GM21390 (cell line): ENCODE measurements around the gene STIP1.
A peak's percentile ranks its signal among the peaks of the same experiment; 100 is the strongest.
"Not testable (repeated sequence)": the region's sequence is repeated elsewhere in the genome, so short reads cannot be mapped to it uniquely, and the experiment has no call there.

Experiments used
- ATAC-seq: cut with Tn5 transposase; IDR thresholded peaks from one replicate; pipeline ENCODE4 v1.9.1; 2021; ENCODE audit not compliant: unreplicated experiment

The STIP1 gene

DNA sequence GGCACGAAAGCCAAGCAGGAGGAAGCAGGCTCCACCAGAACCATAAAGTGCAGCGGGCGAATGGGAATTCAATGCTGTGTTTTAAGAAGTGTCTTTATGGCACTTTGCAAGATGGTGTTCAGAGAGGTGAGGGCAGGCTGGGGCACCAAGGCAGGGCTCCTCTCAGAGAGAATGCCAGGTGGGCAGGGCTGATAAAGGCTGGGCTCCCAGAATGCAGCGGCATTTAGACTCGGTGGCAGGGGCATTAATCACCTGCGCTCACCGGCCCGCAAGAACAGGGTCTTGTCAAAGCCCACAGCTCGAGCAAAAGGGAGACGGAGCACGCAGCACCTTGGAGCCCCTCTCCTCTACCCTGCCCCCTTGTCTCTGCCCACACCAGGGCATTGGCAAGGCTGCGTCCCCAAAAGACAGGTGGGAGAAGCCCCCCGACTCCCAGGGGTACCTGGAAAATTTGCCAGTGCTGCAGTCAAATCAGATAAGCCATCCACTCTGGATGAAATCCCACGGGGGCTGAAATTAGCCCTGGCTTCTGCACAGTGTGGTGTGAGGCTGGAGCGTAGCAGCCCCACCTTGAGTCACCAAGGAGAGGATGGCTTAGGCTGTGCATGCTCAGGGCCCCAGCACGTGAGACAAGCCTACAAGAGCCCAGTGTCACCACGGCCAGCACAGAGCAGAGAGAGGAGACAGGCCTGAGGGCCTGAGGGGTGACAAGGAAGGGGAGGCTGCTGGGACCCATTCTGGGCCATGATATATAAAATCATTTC lies 28.2 kb upstream of the STIP1 start:
- ATAC-seq: no peak

DNA sequence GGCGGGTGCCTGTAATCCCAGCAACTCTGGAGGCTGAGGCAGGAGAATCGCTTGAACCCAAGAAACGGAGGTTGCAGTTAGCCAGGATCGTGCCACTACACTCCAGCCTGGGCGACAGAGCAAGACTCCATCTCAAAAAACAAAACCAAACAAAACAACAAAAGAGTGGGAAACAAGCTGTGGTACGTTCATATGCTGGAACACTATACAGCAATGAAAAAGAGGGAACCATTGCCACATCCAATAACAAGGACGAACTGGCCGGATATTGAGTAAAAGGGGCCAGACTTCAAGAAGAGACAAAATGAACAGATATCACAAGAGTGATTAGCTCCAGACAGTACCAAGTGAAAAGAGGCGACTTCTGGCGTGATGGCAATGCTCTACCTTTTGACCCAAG lies 24.9 kb upstream of the STIP1 start:
- ATAC-seq: no peak

DNA sequence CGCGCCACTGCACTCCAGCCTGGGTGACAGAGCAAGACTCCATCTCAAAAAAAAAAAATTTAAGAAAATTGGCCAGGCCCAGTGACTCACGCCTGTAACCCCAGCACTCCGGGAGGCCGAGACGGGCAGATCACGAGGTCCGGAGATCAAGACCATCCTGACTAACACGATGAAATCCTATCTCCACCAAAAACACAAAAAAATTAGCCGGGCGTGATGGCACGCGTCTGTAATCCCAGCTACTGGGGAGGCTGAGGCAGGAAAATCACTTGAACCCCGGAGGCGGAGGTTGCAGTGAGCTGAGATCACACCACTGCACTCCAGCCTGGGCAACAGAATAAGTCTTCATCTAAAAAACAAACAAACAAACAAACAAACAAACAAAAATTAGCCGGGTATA lies 23.2 kb upstream of the STIP1 start:
- ATAC-seq: not testable (repeated sequence)

DNA sequence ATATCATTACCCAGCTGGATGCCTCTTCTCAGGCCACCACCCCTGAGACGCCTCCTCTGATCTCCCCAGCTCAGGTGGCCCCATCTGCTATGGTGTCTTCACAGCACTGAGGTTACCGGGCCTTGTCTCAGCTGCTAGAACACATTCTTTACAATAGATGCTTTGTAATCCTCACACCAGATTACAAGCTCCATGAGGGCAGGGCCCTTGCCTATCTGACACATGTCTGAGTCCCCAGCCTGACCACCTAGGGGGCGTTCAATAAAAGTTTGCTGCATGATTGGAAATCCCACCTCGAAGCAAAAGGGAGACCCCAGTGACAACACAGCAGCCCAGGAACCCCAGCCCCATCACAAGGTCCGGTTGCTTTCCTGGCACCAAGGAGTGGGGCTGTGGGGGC lies 22.0 kb upstream of the STIP1 start:
- no peak for ATAC-seq

DNA sequence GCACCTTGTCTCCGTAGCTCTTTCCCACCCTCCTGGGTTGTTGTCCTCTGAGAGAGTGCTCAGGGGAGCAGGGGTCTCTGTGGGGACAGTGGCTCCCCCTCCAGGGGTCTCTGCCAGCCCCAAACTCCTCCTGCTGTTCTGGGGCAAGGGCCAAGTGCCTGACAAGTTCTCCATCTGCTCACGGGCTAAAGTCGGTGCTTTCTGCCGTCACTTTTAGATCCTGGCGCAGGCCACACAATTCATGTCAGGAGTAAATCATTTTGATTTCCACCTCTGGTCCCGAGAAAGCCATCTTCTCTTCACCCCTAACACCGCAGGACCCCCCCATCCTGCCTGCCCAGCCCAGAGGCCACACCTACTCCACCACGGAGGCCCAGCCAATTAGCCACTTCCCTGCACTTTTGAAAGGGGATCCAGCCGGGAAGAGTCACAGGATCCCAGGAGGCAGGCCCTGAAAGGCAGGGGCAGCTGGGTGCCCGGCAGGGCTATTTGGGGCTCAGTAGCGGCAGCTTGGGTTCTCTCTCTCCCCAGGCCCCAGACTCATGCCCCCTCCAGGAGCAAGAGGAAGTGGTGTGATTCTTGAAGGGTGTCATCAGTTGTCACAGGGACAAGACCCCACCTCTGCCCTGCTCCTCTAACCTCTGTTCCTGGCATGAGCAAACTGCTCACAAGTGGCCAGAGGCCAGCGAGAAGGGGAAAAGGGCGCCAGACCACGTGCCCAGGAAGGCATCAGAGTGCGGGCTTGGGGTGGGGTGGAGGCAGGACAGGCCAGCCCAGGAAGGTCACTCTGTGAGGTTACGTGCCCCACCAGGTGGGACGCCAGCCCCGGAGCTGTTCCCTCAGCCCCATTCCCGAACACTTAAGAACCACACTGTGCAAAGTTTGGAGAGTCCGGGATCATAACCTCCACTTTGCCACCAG lies 21.3 kb upstream of the STIP1 start:
- no peak for ATAC-seq

DNA sequence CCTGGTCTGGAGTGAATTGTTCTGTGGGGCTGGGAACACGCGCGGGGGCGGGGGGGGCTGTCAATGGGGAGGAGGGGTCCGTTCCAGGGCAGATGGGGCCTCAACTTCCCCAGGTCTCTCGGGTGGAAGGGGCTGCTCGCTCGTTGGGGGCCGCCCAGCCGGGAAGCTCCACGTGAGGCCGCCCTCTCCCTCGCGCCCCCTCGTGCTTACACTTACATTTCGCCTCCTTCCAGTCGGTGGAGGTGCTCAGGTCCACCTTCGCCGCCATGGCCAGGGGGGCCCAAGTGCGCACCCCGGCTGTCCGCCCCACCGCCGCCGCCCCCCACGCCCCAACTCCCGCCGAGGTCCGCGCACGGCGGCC lies 20.5 kb upstream of the STIP1 start:
- no peak for ATAC-seq

DNA sequence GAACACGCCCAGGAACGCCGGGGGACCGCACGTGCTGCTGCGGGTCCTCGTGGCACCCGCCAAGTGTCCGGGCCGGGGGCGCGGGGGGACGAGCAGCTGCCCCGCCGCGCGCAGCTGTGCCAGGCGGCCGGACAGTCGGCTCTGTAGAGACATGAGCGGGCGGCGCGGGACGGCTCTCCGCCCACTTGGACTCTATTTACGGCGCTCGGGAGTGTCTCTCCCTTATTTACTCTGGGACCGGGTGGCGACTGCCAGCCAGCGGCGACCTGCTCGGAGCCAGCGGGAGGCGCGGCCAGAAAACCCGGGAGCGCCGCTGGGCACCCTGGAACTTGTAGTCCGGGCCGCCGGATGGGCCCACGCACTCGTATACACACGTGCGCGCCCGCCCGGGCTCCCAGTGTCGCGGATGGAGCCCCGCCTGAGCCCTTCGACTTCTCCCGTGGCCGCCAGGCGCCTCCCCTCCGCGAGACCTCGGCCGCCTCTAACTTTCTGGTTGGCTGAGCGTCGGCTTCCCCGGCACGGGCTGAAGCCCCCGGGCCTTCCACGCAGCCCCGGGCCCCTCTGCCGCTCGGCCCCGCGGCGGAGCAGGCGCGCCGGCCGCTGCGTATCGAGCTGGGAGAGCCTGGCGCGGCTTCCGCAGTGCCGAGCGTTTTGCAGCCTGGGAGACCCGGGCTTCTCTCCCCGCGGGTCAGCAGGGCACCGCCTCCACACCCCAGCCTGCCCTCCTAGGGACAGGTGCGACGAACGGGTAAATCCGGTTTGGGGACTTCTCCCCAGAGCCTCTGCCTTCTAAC lies 19.9 kb upstream of the STIP1 start, which contains the start of gene MACROD1:
Gene MACROD1 (minus strand): TSS at position 272 of the 794 bp plus-strand sequence. CDS start 119 bp downstream, at position 153.
- ATAC-seq: peak; percentile 83

DNA sequence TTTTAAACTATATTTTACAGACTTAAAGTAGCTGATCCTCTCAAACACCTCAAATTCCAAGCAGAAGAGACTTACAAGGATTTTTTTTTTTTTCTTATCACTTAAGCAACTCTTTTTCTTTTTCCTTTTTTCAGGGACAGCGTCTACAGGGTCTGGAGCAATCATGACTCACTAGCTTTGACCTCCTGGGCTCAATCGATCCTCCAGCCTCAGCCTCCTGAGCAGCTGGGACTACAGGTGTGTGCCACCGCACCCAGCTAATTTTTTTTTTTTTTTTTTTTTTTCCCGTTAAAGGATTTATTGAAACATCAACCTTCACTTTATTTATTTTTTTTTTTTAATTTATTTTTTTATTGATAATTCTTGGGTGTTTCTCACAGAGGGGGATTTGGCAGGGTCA lies 15.6 kb upstream of the STIP1 start:
- no peak for ATAC-seq

DNA sequence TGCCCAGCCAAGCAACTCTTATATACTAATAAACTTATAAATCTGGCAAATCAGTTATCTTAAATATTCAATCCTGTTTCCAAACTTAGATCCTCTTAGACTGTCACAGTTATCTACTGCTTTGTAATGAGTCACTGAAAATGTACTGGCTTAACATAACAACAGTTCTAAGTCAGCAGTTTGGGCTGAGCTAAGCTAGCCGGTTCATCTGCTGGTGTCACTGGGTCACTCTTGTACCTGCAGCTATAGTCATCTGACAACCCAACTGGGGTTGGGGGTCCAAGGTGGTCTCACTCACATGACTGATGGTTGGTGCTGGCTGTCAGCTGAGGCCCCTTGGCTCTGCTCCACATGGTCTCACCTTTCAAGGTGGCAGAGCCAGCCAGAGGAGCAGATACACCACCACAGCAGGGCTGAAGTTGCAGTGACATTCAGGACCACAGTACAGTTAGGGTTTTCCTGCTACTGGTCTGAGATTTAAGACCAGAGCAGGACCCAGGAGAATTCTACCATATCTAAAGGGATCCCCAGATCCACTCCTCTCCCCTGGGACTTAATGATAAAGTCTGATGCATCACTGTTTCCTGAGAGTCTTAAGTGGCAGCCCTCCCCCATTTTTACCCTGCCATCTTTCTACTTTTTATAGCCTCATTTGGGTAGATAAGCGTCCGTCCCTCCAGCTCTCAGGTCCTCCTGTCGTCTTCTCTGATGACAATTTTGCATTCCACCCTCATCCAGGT lies 12.2 kb upstream of the STIP1 start:
- ATAC-seq: no peak

DNA sequence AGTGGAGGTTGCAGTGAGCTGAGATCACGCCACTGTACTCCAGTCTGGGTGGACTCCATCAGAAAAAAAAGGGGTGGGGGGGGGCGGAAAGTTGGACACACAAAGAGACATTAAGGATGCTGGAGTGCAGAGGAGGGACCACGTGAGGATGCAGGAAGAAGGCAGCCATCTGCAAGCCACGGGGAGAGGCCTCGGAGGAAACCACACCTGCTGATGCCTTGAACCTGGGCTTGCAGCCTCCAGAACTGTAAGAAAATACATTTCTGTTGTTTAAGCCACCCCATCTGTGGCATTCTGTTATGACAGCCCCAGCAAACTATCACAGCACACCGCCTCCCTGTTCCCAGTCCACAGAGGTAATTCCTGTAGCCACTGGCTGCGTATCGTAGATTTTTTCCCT lies 9.2 kb upstream of the STIP1 start:
- ATAC-seq: no peak

DNA sequence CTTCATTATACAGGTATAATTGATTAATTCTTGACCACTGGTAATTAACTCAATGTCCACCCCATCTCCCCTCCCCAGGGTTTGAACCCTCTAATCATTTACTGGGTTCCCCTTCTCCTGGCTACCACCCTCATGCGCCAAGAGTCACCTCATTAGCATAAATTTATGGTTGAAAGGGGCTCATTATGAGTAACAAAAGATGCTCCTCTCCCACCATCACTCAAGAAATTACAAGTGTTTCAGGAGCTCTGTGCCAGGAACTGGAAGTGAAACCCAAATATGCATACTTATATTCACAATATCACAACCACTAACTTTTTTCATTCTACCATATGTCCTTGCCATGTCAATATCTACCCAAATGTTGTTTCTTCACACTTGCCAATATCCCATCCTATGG lies 7.8 kb upstream of the STIP1 start:
- no peak for ATAC-seq

DNA sequence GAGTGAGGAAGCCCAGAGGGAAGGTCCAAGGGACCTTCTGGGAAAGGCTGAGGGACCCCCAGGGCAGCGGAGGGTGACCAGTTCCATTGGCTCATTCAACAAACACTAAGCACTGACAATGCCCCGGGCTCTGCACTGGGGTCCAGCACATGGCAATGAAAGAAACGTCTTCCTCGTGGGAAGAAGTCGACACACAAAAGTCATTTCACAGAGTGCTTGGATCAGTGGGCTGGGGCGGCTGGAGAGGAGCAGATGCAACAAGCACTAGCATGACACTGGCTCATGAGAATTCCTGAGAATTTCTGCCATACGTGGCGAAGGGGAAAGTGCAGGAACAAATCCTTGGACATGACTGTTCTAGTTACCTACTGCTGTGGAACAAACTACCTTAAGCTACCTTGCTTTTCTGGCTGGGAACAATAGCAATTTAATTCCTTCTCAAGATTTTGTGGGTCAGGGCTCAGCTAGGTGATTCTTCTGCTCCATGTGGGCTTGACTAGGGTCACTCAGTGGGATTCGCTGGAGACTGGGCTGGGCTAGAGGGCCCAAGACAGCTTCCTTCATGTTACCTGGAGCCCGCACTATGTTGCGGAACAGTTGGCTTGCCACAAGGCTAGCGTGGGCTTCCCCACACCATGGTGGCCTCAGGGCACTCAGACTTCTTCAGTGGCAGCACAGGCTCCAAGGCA lies 6.9 kb upstream of the STIP1 start:
- no peak for ATAC-seq

DNA sequence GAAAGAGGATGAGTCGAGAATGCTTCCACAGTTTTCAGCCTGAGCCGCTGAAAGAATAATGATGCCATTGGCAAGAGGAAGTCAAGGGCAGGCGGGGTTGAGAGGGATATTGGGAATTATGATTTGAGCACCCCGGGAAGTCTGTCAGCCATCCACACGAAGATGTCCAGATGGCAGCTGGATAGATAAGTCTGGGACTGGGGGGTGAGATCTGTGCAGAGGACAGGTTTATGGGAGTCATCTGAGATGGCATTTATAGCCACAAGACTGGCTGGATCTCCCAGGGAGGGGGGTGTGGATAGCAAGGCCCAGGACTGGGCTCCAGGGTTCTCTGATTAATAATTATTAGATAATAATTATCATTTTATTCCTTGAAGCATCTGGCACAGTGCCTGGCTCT lies 5.1 kb upstream of the STIP1 start:
- ATAC-seq: no peak

DNA sequence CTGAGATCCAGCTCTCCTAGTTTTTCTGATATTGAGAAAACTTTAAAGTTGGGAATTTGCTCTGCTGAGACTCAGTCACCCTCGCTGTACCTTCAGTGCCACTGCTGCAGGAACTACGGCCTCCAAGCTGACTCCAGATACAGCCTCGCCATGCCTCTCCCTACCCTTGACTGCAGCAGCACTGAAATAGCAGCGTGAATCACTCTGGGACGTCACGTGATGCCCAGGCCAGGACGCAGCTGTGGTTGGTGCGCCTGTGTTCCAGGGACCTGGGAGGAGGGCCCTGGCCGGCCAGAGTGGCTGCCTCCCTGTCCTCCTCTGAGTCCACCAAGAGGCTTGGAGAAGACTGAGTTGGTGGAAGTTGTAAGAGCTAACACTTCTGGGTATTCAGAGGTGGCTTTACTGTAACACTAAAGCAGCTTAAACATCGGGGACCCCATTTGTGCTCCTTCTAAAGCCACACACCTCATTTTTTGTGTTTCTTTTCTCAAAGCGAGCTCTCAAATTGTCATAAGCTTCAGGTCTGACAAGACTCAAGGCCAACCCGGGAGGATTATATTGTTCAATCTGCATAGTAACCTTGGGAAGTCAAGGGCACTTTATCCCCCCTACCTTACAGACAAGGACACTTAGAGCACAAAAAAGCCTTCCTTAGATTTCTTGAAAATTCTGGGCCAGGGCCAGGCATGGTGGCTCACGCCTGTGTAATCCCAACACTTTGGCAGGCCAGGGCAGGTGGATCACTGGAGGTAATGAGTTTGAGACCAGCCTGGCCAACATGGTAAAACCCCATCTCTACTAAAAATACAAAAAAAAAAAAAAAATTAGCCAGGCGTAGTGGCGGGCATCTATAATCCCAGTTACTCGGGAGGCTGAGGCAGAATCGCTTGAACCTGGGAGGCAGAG lies 4.2 kb upstream of the STIP1 start:
- no peak for ATAC-seq

DNA sequence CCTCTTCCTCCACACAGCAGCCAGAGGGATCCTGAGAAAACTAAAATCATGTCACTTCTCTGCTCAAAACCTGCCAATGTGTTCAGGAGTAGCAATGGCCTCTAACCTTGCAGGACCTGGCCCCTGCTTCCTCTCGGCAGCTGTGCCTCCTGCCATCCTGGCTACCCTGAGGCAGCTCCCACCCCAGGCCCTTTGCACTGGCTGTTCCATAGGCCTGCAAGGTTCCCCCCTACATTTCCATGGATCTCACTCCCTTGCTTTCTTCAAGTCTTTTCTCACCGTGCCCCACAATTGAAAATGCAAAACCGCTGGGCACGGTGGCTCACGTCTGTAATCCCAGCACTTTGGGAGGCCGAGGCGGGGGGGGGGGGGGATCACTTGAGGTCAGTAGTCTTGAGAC lies 2.1 kb upstream of the STIP1 start:
- no peak for ATAC-seq

DNA sequence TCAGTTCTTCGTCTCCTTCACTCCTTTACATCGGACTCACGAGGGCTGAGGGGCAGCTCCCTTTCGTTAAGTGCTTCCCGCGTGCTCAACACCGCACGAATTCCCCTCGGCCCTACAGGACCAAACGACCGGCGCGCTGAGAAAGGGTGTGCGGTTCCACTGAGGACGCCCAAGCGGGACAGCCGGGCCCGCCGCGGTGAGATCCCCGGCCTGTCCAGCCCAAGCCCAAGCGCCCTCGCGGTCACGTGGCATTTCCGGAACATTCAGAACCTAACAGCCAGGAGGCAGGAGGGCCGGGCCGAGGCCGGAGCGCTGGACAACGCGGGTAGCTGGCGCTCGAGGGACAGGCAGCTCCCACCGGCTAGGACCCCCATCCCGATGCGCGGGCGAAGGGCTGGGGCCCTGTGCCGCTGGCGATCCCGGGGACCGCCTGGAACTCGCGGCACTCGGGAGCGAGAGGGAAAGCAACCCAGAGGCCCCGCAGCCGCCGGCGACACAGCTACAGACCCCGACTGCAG lies 737 bp upstream of the STIP1 start:
- peak; percentile 18 for ATAC-seq

DNA sequence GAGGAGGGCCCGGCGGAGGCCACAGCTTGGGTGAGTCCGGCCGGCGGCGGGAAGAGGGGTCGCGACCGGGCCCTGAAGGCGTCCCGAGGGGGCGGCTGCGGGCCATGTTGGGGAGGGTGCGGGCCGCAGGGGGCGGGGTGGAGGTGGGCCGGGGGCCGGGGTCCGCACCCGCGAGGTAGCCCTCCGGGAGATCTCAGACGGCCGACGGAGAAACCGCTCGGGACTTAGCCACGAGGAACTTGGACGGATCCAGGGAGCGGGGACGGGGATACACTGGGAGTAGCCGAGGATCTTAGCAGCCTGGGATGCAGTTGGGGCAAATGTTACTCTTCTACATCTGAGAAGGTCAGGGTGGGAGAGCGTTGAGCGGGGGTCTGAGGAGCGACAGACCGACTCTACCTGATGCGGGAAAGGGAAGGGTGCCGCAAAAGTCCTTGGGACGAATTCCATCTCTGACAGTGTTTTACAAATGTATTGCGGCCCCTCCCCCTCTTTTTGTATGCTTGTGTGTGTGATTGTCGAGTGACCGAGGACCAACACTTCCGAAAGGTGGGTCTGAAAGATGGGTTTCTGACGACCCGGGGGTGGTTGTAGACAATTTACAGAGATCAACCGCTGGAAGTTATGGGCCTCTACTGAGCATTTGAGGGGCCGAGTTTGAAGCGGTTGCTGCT lies 658 bp downstream of the STIP1 start:
- ATAC-seq: no peak

DNA sequence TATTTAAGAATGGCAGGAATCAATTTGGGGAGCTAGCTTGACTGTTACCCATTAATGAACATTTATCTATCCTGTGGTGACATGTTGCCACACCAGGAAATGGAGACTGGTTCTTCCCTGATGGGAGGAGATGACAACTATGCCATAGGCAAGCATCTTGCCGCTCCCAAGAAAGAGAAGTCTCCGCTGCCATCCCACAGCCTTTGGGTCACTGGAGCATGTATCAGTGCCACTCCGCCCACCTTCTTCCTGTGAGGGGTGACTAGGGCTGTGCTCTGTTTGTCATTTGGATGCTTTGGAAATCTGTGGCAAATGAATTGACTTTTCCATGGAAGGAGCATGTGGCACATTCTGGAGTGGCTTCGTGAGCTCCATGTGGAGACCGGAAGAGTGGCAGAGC lies 6.5 kb downstream of the STIP1 start:
- no peak for ATAC-seq
